ENCODE data around the gene TRIM56.
"Not testable (repeated sequence)": the region's sequence is repeated elsewhere in the genome, so short reads cannot be mapped to it uniquely, and the experiment has no call there.

Gene TRIM56, protein sequence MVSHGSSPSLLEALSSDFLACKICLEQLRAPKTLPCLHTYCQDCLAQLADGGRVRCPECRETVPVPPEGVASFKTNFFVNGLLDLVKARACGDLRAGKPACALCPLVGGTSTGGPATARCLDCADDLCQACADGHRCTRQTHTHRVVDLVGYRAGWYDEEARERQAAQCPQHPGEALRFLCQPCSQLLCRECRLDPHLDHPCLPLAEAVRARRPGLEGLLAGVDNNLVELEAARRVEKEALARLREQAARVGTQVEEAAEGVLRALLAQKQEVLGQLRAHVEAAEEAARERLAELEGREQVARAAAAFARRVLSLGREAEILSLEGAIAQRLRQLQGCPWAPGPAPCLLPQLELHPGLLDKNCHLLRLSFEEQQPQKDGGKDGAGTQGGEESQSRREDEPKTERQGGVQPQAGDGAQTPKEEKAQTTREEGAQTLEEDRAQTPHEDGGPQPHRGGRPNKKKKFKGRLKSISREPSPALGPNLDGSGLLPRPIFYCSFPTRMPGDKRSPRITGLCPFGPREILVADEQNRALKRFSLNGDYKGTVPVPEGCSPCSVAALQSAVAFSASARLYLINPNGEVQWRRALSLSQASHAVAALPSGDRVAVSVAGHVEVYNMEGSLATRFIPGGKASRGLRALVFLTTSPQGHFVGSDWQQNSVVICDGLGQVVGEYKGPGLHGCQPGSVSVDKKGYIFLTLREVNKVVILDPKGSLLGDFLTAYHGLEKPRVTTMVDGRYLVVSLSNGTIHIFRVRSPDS

DNA sequence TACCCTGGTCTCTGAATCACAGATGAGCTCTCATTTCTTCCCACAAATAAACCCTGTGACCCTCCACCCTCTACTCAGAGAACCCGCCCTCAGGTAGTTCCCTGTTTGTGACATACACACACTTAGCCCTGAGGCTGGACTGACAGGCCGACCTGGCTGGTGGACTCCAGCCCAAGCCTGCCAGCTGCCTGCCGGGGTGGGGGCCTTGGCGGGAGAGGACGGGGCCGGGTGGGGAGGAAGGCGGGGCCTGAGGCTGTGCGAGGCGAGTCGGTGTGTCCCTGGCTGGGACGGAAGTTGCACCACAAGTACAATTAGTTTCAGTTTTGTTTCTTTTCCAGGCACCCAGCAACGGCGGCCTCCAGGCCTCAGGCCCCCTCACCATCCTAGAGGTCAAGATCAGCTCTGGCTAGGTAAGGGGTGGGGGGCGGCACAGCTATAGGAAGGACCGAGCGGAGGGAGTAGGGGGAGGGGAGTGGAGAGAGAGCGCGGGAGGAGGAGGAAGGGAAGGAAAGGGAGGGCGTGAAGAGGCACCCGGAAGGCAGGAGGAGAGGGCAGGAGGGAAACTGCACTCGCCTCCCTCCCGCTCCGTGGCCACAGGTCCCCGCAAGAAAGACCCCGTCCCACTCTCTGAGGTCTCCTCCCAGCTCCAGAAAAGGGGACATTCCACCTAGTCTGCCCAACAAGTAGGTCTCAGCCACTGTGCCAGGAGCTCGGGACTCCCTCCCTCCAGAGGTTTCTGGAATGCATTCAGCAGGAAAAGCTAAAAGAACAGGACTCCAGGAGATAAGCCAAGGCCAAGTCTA lies at the start of gene TRIM56:
TRIM56 (plus strand) TSS at position 320 of the 803 bp plus-strand sequence. CDS start 1,832 bp downstream, outside the sequence.
- DNase-seq, result peak; percentile 96

DNA sequence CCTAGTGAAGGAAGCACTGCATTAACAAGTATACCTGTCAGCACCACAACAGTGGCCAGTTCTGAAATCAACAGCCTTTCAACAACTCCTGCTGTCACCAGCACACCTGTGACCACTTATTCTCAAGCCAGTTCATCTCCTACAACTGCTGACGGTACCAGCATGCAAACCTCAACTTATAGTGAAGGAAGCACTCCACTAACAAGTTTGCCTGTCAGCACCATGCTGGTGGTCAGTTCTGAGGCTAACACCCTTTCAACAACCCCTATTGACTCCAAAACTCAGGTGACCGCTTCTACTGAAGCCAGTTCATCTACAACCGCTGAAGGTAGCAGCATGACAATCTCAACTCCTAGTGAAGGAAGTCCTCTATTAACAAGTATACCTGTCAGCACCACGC lies 49.3 kb upstream of the TRIM56 start:
- no peak for DNase-seq

GRCh38 chr7:101041283-101041682 lies 44.0 kb upstream of the TRIM56 start:
- not testable (repeated sequence) for DNase-seq

- DNase-seq, result no peak
Observed at GRCh38 chr7:101058355-101058754, 26.9 kb upstream of the TRIM56 start.

DNA sequence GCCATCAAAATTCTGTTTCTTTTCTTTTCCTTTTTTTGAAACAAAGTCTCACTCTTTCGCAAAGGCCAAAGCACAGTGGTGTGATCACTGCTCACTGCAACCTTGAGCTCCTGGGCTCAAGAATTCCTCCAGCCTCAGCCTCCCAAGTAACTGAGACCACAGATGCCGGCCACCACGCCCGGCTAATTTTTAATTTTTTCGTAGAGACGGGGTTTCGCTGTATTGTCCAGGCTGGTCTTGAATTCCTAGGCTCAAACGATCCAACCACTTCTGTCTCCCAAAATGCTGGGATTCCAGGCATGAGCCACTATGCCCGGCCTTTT lies 25.7 kb upstream of the TRIM56 start:
- DNase-seq, result no peak

GRCh38 chr7:101060992-101061391 lies 24.3 kb upstream of the TRIM56 start:
- DNase-seq, result no peak

- not testable (repeated sequence) for DNase-seq
Observed at GRCh38 chr7:101064176-101064550, 21.1 kb upstream of the TRIM56 start.

- DNase-seq, result not testable (repeated sequence)
Observed at GRCh38 chr7:101065162-101065561, 20.1 kb upstream of the TRIM56 start.

DNA sequence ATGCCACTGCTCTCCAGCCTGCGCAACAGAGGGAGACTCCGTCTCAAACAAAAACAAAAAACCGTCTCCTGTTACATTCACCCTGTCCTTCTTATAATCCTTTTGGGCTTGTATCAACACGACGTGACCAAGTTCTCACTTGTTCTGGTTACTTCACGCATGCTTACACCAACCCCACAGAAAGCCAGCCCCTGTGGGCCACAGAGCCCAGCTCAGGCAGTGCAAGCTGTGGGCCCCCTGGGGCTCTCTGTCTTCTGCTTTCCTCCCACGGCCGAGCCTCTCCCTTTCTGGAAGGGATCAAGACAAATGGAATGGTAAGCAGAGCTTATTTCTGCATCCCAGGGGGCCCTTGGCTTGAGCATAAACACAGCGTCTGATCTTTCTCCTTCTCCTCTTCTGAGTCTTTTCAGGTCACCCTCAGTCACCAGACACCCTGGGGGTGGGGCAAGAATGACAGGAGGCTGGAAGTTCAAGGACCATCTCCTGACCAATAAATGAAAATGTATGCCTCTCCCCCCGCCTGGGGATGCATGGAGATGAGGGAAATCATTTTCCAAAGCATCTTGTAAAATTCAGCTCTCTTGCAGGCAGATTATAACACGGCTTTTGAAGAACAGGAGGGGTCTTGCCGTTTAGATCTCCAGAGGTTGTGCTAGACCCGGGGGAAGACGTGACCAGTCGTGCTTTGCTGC lies 19.0 kb upstream of the TRIM56 start:
- DNase-seq, result peak; percentile 72

DNA sequence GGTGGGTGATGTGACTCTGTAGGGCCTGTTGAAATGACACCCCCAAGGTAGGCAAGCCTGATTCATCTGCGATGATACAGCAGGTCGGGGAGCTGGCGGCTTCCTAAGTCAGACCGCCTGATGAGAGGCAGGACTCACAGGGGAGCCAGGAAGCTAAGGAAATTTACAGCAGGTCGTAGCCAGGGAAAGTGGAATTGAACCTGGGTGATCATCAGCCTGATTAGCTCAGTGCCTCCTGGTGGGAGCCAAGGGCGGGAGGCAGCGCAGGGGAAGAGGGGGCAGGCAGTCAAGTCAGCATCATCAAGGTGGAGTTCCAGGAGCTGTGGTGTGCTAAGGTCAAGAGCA lies 18.5 kb upstream of the TRIM56 start:
- DNase-seq, result no peak

GRCh38 chr7:101068401-101068800 lies 16.9 kb upstream of the TRIM56 start:
- no peak for DNase-seq

- DNase-seq, result not testable (repeated sequence)
Observed at GRCh38 chr7:101071362-101072104, 13.7 kb upstream of the TRIM56 start.

GRCh38 chr7:101075646-101076045 lies 9.6 kb upstream of the TRIM56 start:
- DNase-seq, result no peak

- not testable (repeated sequence) for DNase-seq
Observed at GRCh38 chr7:101076183-101076582, 9.1 kb upstream of the TRIM56 start.

GRCh38 chr7:101077303-101078086 lies 7.8 kb upstream of the TRIM56 start:
- peak; percentile 89 for DNase-seq

GRCh38 chr7:101081432-101081831 lies 3.8 kb upstream of the TRIM56 start:
- no peak for DNase-seq

GRCh38 chr7:101084865-101085161 lies 468 bp upstream of the TRIM56 start:
- no peak for DNase-seq

- no peak for DNase-seq
Observed at GRCh38 chr7:101087334-101088068, 2.2 kb downstream of the TRIM56 start.

DNA sequence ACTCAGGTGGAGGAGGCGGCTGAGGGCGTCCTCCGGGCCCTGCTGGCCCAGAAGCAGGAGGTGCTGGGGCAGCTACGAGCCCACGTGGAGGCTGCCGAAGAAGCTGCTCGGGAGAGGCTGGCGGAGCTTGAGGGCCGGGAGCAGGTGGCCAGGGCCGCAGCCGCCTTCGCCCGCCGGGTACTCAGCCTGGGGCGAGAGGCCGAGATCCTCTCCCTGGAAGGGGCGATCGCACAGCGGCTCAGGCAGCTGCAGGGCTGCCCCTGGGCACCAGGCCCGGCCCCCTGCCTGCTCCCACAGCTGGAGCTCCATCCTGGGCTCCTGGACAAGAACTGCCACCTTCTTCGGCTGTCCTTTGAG lies 2.8 kb downstream of the TRIM56 start:
- no peak for DNase-seq

DNA sequence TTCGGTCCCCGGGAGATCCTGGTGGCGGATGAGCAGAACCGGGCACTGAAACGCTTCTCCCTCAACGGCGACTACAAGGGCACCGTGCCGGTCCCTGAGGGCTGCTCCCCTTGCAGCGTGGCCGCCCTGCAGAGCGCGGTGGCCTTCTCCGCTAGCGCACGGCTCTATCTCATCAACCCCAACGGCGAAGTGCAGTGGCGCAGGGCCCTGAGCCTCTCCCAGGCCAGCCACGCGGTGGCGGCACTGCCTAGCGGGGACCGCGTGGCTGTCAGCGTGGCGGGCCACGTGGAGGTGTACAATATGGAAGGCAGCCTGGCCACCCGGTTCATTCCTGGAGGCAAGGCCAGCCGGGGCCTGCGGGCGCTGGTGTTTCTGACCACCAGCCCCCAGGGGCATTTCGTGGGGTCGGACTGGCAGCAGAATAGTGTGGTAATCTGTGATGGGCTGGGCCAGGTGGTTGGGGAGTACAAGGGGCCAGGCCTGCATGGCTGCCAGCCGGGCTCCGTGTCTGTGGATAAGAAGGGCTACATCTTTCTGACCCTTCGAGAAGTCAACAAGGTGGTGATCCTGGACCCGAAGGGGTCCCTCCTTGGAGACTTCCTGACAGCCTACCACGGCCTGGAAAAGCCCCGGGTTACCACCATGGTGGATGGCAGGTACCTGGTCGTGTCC lies 3.7 kb downstream of the TRIM56 start:
- no peak for DNase-seq

Measured in DMS79 treated with DMSO at 0.1 percent for 48 hours (cell line).